Measurements from ENCODE around the gene IGSF10.

IGSF10 gene

GRCh38 chr3:151460228-151460627, 633 bp downstream of the IGSF10 start:
- DNase-seq (ENCODE audit: low read depth, low spot score) = no peak

GRCh38 chr3:151459358-151459757, 1.5 kb downstream of the IGSF10 start:
- no peak for DNase-seq (ENCODE audit: low read depth, low spot score)

- no peak for DNase-seq (ENCODE audit: low read depth, low spot score)
Measured at GRCh38 chr3:151456065-151456464, 4.8 kb downstream of the IGSF10 start.

GRCh38 chr3:151452841-151453240, 8.0 kb downstream of the IGSF10 start:
- DNase-seq (ENCODE audit: low read depth, low spot score) = no peak

GRCh38 chr3:151452368-151452767, 8.5 kb downstream of the IGSF10 start:
- no peak for DNase-seq (ENCODE audit: low read depth, low spot score)

GRCh38 chr3:151446002-151446340, 14.9 kb downstream of the IGSF10 start:
- DNase-seq (ENCODE audit: low read depth, low spot score) = no peak

GRCh38 chr3:151445273-151446001, 15.4 kb downstream of the IGSF10 start:
- no peak for DNase-seq (ENCODE audit: low read depth, low spot score)

GRCh38 chr3:151443583-151443982, 17.3 kb downstream of the IGSF10 start:
- no peak for DNase-seq (ENCODE audit: low read depth, low spot score)

GRCh38 chr3:151440940-151441339, 19.9 kb downstream of the IGSF10 start:
- no peak for DNase-seq (ENCODE audit: low read depth, low spot score)

- DNase-seq (ENCODE audit: low read depth, low spot score) = no peak
Measured at GRCh38 chr3:151439652-151440125, 21.2 kb downstream of the IGSF10 start.

GRCh38 chr3:151437906-151438305, 23.0 kb downstream of the IGSF10 start:
- no peak for DNase-seq (ENCODE audit: low read depth, low spot score)

GRCh38 chr3:151436675-151437446, 24.0 kb downstream of the IGSF10 start:
- DNase-seq (ENCODE audit: low read depth, low spot score) = no peak

GRCh38 chr3:151434151-151434890, 26.5 kb downstream of the IGSF10 start:
- no peak for DNase-seq (ENCODE audit: low read depth, low spot score)

GRCh38 chr3:151432616-151433372, 28.1 kb downstream of the IGSF10 start:
- no peak for DNase-seq (ENCODE audit: low read depth, low spot score)

GRCh38 chr3:151431940-151432339, 28.9 kb downstream of the IGSF10 start:
- no peak for DNase-seq (ENCODE audit: low read depth, low spot score)

GRCh38 chr3:151430821-151431484, 29.9 kb downstream of the IGSF10 start:
- no peak for DNase-seq (ENCODE audit: low read depth, low spot score)

- no peak for DNase-seq (ENCODE audit: low read depth, low spot score)
Measured at GRCh38 chr3:151428386-151428785, 32.5 kb downstream of the IGSF10 start.

- DNase-seq (ENCODE audit: low read depth, low spot score) = no peak
Measured at GRCh38 chr3:151426341-151426657, 34.6 kb downstream of the IGSF10 start.

GRCh38 chr3:151425627-151426340, 35.1 kb downstream of the IGSF10 start:
- no peak for DNase-seq (ENCODE audit: low read depth, low spot score)

- DNase-seq (ENCODE audit: low read depth, low spot score) = no peak
Measured at GRCh38 chr3:151423091-151423490, 37.8 kb downstream of the IGSF10 start.

- no peak for DNase-seq (ENCODE audit: low read depth, low spot score)
Measured at GRCh38 chr3:151421938-151422337, 38.9 kb downstream of the IGSF10 start.

Data from activated CD4-positive, CD25-positive, alpha-beta regulatory T cell treated with anti-CD3 and anti-CD28 coated beads, Interleukin-2, amount 50 U/mL, for 16 hours (primary cell).